HG03280 (cell line): ENCODE data around the gene HOXA1.

Experiments
- ATAC-seq: cut with Tn5 transposase; IDR thresholded peaks from one replicate; pipeline ENCODE4 v1.9.1; 2021; ENCODE audit warnings: mild to moderate bottlenecking, moderate library complexity; ENCODE audit not compliant: unreplicated experiment

The HOXA1 gene

DNA sequence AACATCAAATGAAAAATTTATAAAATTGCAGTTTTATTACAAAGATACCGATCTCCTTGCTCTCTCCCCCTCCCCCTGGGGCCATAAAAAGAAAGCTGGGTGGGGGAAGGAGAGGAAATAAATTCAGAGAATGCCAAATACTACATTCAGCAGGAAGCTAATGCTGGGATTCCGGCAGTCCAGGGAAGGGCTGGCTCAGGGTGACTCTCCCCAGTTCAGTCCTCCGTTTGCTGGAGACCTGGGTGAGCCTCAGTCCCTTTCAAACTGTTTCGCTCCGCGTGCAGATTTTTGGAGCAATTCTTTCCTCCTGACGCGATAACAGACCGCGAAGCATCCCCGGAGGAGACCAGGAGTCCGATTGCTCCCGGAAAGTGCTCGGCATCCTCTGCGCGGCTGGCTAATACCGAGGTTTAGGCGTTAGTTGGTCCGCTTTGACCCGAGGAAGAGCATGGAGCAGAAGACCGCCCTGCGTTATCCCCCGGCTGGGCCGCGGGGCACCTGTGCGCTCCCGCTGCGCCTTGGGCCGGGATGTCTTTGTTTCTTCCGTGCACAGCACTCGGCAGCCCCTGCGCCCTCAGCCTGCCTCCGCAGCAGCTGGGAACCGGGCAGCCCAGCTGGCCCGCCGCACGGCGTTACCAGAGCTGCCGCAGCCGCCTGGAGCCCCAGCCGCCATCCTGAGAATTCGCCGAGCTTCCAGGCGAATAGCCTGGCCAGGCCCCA, 10.5 kb upstream of the HOXA1 start:
- ATAC-seq = no peak

GRCh38 chr7:27105301-27106031, 9.7 kb upstream of the HOXA1 start:
- no peak for ATAC-seq

DNA sequence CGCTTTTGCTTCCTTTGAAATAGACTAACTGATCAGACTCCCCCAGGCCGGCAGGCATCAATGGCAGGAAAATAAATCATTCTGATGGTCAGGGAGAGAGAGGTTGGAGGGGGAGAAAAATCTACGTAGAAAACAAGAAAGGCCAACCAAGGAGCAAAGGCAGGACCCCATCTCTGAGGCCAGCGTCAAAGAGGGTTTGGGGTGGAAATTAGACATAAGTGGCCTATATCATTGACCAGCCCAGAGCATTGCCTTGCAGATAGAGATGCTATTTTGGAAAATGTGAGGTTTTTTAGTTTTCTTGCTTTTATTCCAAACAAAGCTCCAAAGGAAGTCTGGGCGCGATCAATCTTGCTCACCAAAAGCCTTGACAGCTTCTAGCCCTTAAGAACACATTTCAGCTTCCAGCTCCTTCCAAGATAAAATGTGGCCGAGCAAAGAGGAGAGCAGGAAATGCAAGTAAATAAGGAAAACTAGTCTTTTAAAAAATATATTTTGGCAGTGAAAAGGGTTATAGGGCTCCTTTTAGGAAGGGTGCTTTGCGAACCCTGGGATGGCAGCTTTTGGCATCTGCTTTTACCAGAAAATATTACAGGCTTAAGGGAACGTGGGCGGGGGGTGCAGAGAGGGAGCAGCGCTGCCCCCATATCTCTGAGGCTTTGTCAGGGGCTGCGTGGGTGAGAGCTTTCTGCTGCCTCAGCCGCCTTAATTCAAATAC, 8.7 kb upstream of the HOXA1 start:
- ATAC-seq = no peak

GRCh38 chr7:27103489-27104226, 7.9 kb upstream of the HOXA1 start:
- no peak for ATAC-seq

GRCh38 chr7:27102581-27103442, 7.0 kb upstream of the HOXA1 start, which contains the start of gene HOXA2:
Gene HOXA2, minus strand, starts transcription at chr7:27102683. Its CDS starts 183 bp downstream, at chr7:27102500.
- no peak for ATAC-seq

GRCh38 chr7:27101957-27102580, 6.3 kb upstream of the HOXA1 start:
- ATAC-seq = no peak

- no peak for ATAC-seq
Measured at GRCh38 chr7:27101171-27101956, 5.6 kb upstream of the HOXA1 start.

DNA sequence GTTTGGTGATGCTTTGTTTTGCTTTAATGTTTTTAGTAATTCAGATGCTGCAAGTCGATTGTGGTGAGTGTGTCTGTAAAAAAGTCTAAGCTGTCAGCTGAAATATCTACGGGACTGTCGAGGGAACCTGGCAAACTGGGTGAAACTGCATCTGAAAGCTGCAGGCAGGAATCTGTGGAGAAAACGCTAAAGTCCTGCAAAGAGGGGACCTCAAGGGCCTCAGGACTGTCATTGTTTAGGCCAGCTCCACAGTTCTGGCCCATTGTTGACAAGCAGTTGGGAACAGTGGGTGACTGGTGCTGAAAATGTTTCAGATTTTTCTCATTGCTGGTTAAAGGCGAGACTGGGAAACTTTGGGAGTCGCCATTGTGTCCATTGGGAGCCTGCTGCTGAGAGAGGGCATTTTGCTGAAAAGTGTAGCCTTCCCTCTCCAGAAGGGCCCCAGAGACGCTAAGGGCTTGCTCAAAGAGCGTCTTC, 4.9 kb upstream of the HOXA1 start:
- ATAC-seq = no peak

DNA sequence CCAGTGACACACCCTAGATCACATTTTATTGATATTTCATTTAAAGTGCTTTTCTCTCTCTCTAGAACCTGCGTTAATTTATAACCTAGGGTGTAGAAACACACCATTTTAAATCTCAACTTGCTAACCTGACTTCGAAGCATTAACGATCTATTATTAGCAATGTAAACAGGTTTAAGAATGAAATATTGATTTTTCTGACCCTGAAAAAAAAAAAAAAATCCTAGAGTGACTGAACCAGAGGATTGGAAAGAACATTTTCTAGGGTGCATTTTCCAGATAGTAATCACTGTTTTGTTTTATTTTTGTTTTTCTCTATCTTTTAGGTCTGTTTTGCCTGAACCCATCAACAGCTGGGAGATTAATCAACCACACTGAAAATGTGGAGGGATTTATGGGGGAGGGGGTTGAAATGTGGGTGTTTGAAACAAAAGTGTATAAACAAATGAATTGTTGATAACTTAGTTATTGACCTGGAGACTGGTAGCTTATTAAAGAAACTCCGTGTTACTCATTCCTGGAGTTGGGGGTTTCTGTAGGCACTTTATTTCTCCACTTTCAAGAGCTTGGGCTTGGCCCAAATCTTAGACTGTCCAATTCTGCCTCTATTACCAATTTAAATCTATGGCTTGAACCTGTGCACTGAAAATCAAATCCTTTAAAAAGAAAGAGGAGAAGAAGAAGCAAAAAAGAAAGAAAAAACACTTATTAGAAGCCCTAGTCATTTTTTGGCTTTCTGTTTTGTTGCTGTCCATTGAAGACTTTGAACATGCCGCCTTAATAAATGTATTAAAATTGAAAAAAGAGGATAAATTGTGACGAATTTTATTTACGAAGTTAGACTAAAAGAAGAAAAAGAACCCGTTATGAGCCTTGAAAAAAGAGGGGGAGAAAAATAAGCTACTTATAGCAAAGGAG, 3.9 kb upstream of the HOXA1 start:
- no peak for ATAC-seq

DNA sequence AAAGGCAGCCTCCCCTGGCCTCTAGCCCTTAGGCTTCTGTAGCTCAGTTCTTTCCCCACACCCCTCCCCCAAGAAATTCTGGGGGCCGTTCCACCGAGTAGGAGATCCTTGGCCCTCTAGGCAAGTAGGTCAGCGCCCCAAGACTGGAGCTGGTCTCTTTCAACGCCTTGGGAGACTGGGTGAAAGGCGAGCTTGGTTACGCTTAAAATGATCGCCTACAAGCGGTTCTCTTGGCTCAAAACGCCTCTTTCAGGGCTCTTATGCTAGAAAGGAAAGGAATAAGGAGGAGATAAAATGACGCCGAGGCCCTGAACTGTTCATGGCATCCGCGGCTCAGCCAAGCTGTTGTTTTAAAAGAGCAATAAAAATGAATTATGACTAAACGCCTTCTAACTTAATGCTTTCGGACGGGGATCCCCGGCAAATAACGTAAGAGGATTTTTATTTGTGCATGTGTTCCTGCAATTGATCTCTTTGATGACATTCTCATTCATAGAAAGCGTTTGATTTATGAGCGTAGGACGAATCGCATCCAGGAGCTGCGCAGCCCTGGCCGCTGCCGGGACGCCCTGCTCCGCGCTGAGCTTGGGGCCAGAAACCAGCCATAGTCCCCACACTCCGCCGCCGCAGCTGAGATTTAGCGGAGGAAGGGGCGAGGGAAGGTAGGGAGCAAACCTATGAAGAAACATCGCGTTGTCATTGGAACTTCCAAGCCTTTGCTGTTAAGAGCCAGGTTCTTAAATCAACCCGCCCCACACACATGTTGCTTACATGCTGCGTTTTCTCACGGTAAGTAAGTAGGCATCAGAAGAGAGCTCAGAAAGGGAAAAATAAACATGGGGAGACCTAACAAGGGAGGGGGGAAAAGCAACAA, 3.0 kb upstream of the HOXA1 start:
- no peak for ATAC-seq

- no peak for ATAC-seq
Measured at GRCh38 chr7:27097686-27098577, 2.1 kb upstream of the HOXA1 start.

DNA sequence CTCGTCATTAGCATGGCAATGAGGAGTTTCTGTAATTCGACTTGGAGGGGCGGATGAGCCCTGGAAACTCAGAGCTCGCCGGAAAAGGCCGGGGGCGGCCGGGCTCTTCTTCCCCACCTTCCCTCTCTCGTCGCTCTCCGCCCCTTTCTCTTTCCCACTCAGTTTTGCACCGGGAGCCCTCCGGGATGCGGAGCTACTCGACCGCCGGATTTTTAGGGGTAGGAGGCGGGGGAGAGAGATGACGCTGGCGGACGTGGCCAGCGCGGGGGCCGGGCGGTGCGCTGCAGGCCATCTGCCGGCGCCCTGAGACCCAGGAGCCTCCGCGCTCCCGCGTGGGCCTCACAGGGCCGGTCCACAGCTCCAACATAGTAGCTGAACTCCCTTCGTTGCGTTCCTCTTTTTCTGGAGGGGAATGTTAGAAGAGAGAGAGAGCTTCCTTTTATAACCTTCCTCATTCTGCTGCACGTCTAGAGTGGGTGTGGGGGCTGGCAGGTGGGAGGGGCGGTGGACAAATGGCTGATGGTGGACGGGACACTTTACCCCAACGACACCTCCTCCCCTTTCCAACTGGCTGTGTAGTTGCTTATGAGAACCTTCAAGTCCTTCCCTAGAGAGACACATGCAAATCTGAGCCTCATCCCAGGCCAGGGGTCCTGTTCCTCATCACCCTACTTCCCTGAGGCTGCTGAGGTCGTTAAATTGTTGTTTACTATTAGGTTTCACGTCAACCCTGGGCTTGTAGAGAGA, 1.1 kb upstream of the HOXA1 start:
- ATAC-seq = no peak

DNA sequence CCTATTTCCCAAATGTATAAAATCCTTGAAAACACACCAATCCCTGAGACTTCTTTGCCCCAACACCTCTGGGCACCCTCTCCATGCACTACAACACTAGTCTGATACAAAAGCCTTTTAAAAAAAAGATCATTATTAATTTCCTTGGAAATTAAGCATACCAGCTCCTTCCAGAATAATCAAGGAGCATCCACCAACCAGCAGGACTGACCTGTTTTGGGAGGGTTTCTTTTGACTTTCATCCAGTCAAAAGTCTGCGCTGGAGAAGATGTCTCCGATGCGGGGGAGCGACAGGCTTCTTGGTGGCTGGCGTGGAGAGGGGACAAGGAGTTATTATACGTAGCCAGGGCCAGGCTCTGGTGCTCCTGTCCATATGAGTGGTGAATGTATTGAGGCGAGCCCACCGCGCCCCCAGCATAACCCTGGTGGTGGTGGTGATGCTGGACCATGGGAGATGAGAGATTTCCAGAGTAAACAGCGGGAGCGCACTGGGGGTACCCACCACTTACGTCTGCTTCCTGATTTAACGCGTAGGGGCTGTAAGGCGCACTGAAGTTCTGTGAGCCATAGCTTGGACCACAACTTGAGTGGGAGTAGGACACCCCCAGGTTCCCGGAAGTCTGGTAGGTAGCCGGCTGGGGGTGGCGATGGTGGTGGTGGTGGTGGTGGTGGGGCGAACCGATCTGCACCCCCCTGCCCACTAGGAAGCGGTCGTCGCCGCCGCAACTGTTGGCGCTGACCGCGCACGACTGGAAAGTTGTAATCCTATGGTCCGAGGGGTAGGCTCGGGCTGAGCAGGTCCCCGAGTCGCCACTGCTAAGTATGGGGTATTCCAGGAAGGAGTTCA, 527 bp downstream of the HOXA1 start:
- peak; percentile 5 for ATAC-seq
